ENCODE measurements around the gene ATF6. TPM values are rescaled to one million over a fixed set of nuclear protein-coding genes. Genes with fewer than 3 reads are reported as not detected.

ATF6 gene
- total and polyA plus RNA-seq, 12 donors: 2.6 to 20.9 (median 15.2) TPM

DNA sequence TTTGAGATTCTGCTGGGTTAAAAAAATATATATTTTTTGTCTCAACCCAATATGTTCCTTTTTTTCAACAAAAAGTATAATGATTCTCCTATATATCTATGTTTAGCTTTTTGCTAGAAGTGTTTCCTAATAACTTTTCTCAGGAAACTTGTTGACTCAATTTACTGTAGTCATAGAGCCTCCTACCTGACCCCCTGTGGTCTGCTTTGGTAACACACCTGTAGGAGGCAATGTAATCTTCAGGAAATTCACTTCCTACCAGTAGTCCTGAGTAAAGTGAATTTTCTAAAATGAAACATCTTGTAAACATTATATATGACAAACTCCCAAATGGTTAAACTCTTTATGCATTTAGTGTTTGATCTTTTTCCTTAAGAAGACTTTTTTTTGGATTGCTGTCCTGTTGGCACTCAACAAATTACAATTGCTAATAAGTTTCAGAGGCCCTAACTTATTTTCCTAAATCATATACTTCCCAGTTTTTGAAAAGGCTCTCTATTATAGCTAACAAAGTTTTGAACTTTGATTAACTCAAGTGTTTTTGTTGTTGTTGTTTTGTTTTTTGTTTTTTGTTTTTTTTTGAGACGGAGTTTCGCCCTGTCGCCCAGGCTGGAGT lies 139.3 kb downstream of the ATF6 start:
- DNase-seq (no peak), ATAC-seq (no peak)
- H3K4me1 ChIP-seq: peaks cover 0 to 21% (median 6%) of the 10 kb centered on the region in 9 donors
- H3K27ac ChIP-seq: no peak overlapping the region
- 98 to 99% methylated on average over 3 of the region's 3 CpGs for WGBS, 2 donors
- H3K27me3 ChIP-seq: no peaks in the 10 kb centered on the region
- H3K36me3 ChIP-seq: no peaks in the 10 kb centered on the region
- intact Hi-C loops (cut with DNase I): no loop called here
- no peaks in the 10 kb centered on the region for H3K9me3 ChIP-seq
- no peak overlapping the region for H3K4me3 ChIP-seq
- TF ChIP-seq, protein P1, sequence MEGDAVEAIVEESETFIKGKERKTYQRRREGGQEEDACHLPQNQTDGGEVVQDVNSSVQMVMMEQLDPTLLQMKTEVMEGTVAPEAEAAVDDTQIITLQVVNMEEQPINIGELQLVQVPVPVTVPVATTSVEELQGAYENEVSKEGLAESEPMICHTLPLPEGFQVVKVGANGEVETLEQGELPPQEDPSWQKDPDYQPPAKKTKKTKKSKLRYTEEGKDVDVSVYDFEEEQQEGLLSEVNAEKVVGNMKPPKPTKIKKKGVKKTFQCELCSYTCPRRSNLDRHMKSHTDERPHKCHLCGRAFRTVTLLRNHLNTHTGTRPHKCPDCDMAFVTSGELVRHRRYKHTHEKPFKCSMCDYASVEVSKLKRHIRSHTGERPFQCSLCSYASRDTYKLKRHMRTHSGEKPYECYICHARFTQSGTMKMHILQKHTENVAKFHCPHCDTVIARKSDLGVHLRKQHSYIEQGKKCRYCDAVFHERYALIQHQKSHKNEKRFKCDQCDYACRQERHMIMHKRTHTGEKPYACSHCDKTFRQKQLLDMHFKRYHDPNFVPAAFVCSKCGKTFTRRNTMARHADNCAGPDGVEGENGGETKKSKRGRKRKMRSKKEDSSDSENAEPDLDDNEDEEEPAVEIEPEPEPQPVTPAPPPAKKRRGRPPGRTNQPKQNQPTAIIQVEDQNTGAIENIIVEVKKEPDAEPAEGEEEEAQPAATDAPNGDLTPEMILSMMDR (IDR thresholded peaks at IDR 0.05): peak in 7 of 9 donors; percentile 26 to 47 (median 33)

DNA sequence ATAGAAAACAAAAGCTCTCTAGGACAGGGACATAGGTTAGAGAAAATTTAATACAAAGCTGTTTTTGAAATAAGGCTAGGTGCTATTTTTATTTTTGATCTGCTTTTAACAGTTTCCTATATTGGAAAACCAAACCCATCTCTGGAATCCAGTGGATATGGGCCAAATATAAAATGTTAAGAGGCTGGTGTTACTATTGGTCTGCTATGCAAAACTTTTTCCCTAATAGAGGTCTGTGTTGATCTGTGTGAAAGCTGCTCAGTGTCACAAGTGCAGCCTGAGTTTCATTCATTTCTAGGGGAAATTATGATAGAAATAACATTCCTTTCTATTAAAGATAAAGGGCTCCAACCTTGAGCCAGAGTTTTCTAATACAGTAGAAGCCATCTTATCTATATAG lies 141.1 kb downstream of the ATF6 start:
- ATAC-seq (no peak), DNase-seq (no peak)
- H3K36me3 ChIP-seq: peaks cover 0 to 5% (median 0%) of the 10 kb centered on the region in 9 donors
- no peak overlapping the region for H3K4me3 ChIP-seq
- no peaks in the 10 kb centered on the region for H3K27me3 ChIP-seq
- no peaks in the 10 kb centered on the region for H3K9me3 ChIP-seq
- intact Hi-C loops (cut with DNase I): no loop called here
- peaks cover 0 to 26% (median 6%) of the 10 kb centered on the region in 9 donors for H3K4me1 ChIP-seq
- TF ChIP-seq, protein P1 (IDR thresholded peaks at IDR 0.05): no peak
- no peak overlapping the region for H3K27ac ChIP-seq

DNA sequence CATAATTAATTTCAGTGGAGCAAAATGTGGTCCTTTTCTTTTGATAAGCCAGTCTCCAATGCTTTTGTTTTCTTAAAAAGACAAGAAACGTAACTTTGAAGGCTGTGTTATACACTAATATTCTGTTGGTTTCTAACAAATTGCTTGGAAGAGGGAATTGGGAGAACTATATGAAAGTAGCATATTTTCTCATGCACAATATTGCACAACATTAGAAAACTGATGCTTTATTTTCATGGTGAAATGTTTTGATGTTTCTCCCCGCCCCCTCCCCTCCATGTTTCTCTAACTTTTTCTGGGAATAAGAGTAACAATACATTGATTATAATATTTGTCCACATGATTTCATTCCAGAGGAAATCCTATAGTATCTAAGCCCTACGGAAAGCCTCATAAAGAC lies 142.1 kb downstream of the ATF6 start:
- intact Hi-C loops (cut with DNase I): no loop called here
- Histone ChIP-seq H3K4me3 (no peak overlapping the region), H3K4me1 (peaks cover 0 to 26% (median 6%) of the 10 kb centered on the region in 9 donors), H3K9me3 (no peaks in the 10 kb centered on the region), H3K36me3 (peaks cover 0 to 15% (median 0%) of the 10 kb centered on the region in 9 donors), H3K27ac (no peak overlapping the region), H3K27me3 (no peaks in the 10 kb centered on the region)
- ATAC-seq (no peak), DNase-seq (no peak)
- 95 to 97% methylated on average over 3 of the region's 3 CpGs for WGBS, 2 donors
- TF ChIP-seq, protein P1 (IDR thresholded peaks at IDR 0.05): no peak

DNA sequence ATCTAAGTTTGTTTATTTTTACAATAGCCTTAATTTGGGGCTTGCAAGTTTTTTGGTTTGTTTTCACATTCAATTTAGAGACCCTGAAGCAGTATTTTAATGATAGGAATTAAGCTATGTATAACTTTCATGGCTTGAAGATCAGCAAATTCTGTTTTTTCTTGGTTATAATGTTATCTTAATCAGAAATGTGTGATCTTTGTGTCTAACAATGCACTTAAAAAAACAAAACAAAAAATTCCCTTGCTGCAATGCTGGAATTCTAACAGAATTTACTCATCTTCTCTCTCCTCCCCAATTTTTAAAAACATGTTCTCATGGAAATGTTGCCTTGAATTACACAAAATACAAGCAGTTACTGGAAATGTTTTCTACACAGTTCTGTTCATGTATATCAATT lies 144.5 kb downstream of the ATF6 start:
- H3K36me3 ChIP-seq: peaks cover 0 to 37% (median 4%) of the 10 kb centered on the region in 9 donors
- no peak for ATAC-seq
- intact Hi-C loops (cut with DNase I): no loop called here
- H3K27ac ChIP-seq: no peak overlapping the region
- no peaks in the 10 kb centered on the region for H3K27me3 ChIP-seq
- TF ChIP-seq, protein P1 (IDR thresholded peaks at IDR 0.05): no peak
- no peaks in the 10 kb centered on the region for H3K9me3 ChIP-seq
- H3K4me1 ChIP-seq: peaks cover 0 to 26% (median 6%) of the 10 kb centered on the region in 9 donors
- no peak for DNase-seq
- no peak overlapping the region for H3K4me3 ChIP-seq

All from heart right ventricle (tissue), 16 donors.